Neuron (in vitro differentiated cells): Measurements from ENCODE around the gene DHCR24.

ENCODE experiments used
- H2AFZ ChIP-seq: one replicate; pipeline ENCODE4 v1.6.1; 2013; ENCODE audit warnings: low read depth, mild to moderate bottlenecking, inconsistent platforms, low read length, moderate library complexity
- H3K27me3 ChIP-seq: one replicate; pipeline ENCODE4 v1.6.1; 2013; ENCODE audit warnings: low read length; ENCODE audit not compliant: insufficient read depth
- H3K36me3 ChIP-seq: one replicate; pipeline ENCODE4 v1.6.1; 2013; ENCODE audit warnings: low read length; ENCODE audit not compliant: insufficient read depth
- H3K4me1 ChIP-seq: one replicate; pipeline ENCODE4 v1.6.1; 2013; ENCODE audit warnings: low read length; ENCODE audit not compliant: insufficient read depth
- H3K4me3 ChIP-seq: 2 replicates; pipeline ENCODE4 v1.5.1; 2013; ENCODE audit warnings: mild to moderate bottlenecking, low read length, moderate library complexity
- H3K9me3 ChIP-seq: one replicate; pipeline ENCODE4 v1.6.1; 2013; ENCODE audit warnings: low read length

DHCR24 gene

DNA sequence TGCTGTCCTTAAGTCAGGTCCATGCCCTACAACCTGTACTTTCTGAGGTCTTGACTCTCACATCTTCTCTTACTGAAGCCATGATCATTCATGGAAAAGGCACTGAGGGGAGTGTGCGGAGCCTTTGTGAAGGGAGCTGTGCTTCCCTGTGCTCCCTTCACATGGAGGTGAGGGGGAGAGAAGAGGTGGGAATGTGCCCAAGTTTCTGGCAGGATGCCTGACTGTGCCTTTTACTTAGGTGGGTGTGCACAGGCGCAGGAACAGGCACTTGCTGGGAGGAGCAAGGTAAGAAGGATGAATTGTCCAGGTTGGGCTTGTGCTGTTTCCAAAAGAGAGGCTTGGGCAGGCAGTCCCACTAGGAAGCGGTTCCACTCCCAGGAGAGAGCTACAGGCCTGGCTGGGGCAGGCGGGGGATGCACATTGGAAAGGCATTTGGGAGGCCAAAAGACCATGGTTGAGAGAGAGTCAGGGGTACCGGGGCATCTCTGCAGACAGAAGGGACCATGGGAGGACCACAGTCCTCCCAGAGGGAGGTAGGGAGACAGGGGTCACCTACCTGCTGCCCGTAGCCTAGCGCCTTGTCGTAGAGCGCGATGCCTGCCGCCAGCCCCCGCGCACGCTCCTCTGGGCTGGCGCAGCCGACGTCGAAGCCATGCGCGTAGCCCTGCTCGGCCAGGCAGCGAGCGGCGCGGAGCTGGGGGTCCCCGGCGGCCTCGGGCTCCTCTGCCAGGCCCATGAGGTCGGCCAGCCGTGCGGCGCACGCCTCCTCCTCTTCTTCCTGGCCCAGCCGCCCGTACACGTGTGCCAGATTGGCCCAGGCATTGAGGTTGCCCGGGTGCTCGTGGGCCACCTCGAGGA is 86.7 kb downstream of the DHCR24 start:
- H3K9me3 ChIP-seq, result no peaks in the 10 kb centered on the region
- H3K36me3 ChIP-seq, result no peaks in the 10 kb centered on the region
- no peak overlapping the region for H2AFZ ChIP-seq
- no peak overlapping the region for H3K4me3 ChIP-seq
- no peaks in the 10 kb centered on the region for H3K4me1 ChIP-seq
- peaks cover 32% of the 10 kb centered on the region for H3K27me3 ChIP-seq
